H1 (cell line): ENCODE measurements around the gene COL4A2. TPM values are rescaled to one million over a fixed set of nuclear protein-coding genes. Genes with fewer than 3 reads are reported as not detected.

Experiments used
- CTCF ChIA-PET: fragments of 300-600 bp; sonication (Branson Sonifier 250); formaldehyde crosslinking; loops from one replicate; lab custom pipeline; 2021; ENCODE audit not compliant: partially characterized antibody; lab: Charles Lee
- POLR2A ChIA-PET: fragments of 300-600 bp; sonication (Branson Sonifier 250); formaldehyde crosslinking; loops from one replicate; lab custom pipeline; 2021; ENCODE audit warnings: inconsistent platforms; ENCODE audit not compliant: partially characterized antibody; lab: Charles Lee
- DNase-seq, 2 experiments: peaks; one replicate each; pipeline versions ENCODE4 v3.0.0 to v3.0.0-alpha.2; 2010 to 2022; ENCODE audit warnings: low spot score in 2 of 2, low read depth in 1 of 2, mixed read lengths in 1 of 2
- FAIRE-seq: peaks from 2 replicates; lab custom pipeline; 2011; peaks lifted over from hg19 to GRCh38; lab: Jason Lieb, UNC
- H2AFZ ChIP-seq: 2 replicates; pipeline ENCODE4 v1.8.1; 2012; ENCODE audit warnings: low read length, inconsistent platforms
- H2AK5ac ChIP-seq: 2 replicates; pipeline ENCODE4 v1.6.1; 2013; ENCODE audit warnings: low read depth, low read length
- H2BK120ac ChIP-seq: replicated peaks from 2 replicates; pipeline ENCODE3; 2013; ENCODE audit warnings: low read depth, low read length, inconsistent platforms
- H2BK12ac ChIP-seq: 2 replicates; pipeline ENCODE4 v1.6.1; 2013; ENCODE audit warnings: low read depth, low read length
- H2BK15ac ChIP-seq: 2 replicates; pipeline ENCODE4 v1.6.1; 2013; ENCODE audit warnings: low read length
- H2BK20ac ChIP-seq: 2 replicates; pipeline ENCODE4 v1.6.1; 2013; ENCODE audit warnings: low read length
- H2BK5ac ChIP-seq: 2 replicates; pipeline ENCODE4 v1.6.1; 2013; ENCODE audit warnings: low read depth, low read length
- H3K14ac ChIP-seq: 2 replicates; pipeline ENCODE4 v1.6.1; 2013; ENCODE audit warnings: inconsistent platforms; ENCODE audit not compliant: insufficient read length
- H3K18ac ChIP-seq: 2 replicates; pipeline ENCODE4 v1.6.1; 2013; ENCODE audit warnings: low read length; ENCODE audit errors: extremely low read depth
- H3K23ac ChIP-seq: 2 replicates; pipeline ENCODE4 v1.6.1; 2013; ENCODE audit warnings: inconsistent platforms; ENCODE audit not compliant: insufficient read length
- H3K23me2 ChIP-seq: 2 replicates; pipeline ENCODE4 v1.6.1; 2013; ENCODE audit warnings: low read depth, low read length
- H3K27ac ChIP-seq: 2 replicates; pipeline ENCODE4 v1.6.1; 2011; ENCODE audit warnings: low read depth, low read length, inconsistent platforms
- H3K27me3 ChIP-seq, 4 experiments: replicated peaks in 1 of 4; 1 replicate in 1 of 4; 2 replicates in 3 of 4; pipeline versions ENCODE4 v1.6.1 to v1.8.1; 2011 to 2013; ENCODE audit warnings: low read length in 3 of 4, mild to moderate bottlenecking in 3 of 4, inconsistent platforms in 2 of 4, mixed read lengths in 2 of 4, moderate library complexity in 1 of 4; ENCODE audit not compliant: control insufficient read depth in 3 of 4, insufficient read depth in 3 of 4; ENCODE audit errors: extremely low read depth in 1 of 4
- H3K36me3 ChIP-seq, 4 experiments: 2 replicates each; pipeline versions ENCODE4 v1.6.1 to v1.8.1; 2011 to 2013; ENCODE audit warnings: mild to moderate bottlenecking in 4 of 4, low read length in 3 of 4, moderate library complexity in 2 of 4, control low read depth in 1 of 4, inconsistent platforms in 1 of 4; ENCODE audit not compliant: insufficient read depth in 4 of 4, control insufficient read depth in 2 of 4
- H3K4ac ChIP-seq: replicated peaks from 2 replicates; pipeline ENCODE3; 2013; ENCODE audit warnings: low read length, low read depth, mixed read lengths, inconsistent platforms; ENCODE audit not compliant: insufficient read length
- H3K4me1 ChIP-seq, 4 experiments: replicated peaks in 1 of 4; 1 replicate in 1 of 4; 2 replicates in 3 of 4; pipeline versions ENCODE4 v1.6.1 to v1.8.1; 2011 to 2013; ENCODE audit warnings: low read length in 3 of 4, inconsistent platforms in 2 of 4, mixed read lengths in 1 of 4; ENCODE audit not compliant: insufficient read depth in 4 of 4, control insufficient read depth in 3 of 4
- H3K4me2 ChIP-seq, 2 experiments: 2 replicates each; pipeline versions ENCODE4 v1.6.1 to v1.8.1; 2011 to 2013; ENCODE audit warnings: low read depth in 2 of 2, low read length in 2 of 2, control low read depth in 1 of 2, inconsistent platforms in 1 of 2, mild to moderate bottlenecking in 1 of 2; ENCODE audit not compliant: insufficient read depth in 1 of 2
- H3K4me3 ChIP-seq, 4 experiments: fragments of 200-600, 300-600 bp in 1 of 4; sonication (generic), shearing (Covaris generic), sonication (Bioruptor Twin) in 1 of 4; 2 replicates each; pipeline versions ENCODE4 v1.5.1 to v1.8.1; 2011 to 2016; ENCODE audit warnings: low read length in 4 of 4, low read depth in 3 of 4, control low read depth in 2 of 4, inconsistent platforms in 2 of 4, mild to moderate bottlenecking in 2 of 4, mixed read lengths in 1 of 4, moderate library complexity in 1 of 4; ENCODE audit not compliant: insufficient read depth in 2 of 4; ENCODE audit errors: extremely low read depth in 1 of 4
- H3K56ac ChIP-seq: replicated peaks from 2 replicates; pipeline ENCODE3; 2013; ENCODE audit warnings: low read depth, mild to moderate bottlenecking, mixed read lengths, low read length, inconsistent platforms; ENCODE audit not compliant: insufficient read length
- H3K79me1 ChIP-seq: 2 replicates; pipeline ENCODE4 v1.6.1; 2013; ENCODE audit warnings: low read depth, low read length, control low read depth
- H3K79me2 ChIP-seq, 2 experiments: 2 replicates each; pipeline versions ENCODE4 v1.6.1 to v1.8.1; 2012 to 2013; ENCODE audit warnings: low read length in 2 of 2, mild to moderate bottlenecking in 2 of 2, inconsistent platforms in 1 of 2; ENCODE audit not compliant: insufficient read depth in 2 of 2, control insufficient read depth in 1 of 2
- H3K9ac ChIP-seq, 4 experiments: replicated peaks in 1 of 4; 1 replicate in 1 of 4; 2 replicates in 3 of 4; pipeline versions ENCODE4 v1.6.1 to v1.8.1; 2011 to 2013; ENCODE audit warnings: low read depth in 3 of 4, low read length in 3 of 4, control low read depth in 2 of 4, mild to moderate bottlenecking in 2 of 4, moderate library complexity in 2 of 4, inconsistent platforms in 1 of 4; ENCODE audit errors: extremely low read depth in 1 of 4
- H3K9me3 ChIP-seq, 2 experiments: 2 replicates each; pipeline versions ENCODE4 v1.6.1 to v1.8.1; 2012 to 2013; ENCODE audit warnings: mild to moderate bottlenecking in 2 of 2, moderate library complexity in 2 of 2, control low read depth in 1 of 2, inconsistent platforms in 1 of 2, low read depth in 1 of 2, low read length in 1 of 2, mixed read lengths in 1 of 2; ENCODE audit not compliant: insufficient read depth in 2 of 2
- H4K20me1 ChIP-seq, 2 experiments: replicated peaks in 1 of 2; 2 replicates each; pipeline versions ENCODE3 to v1.8.1; 2011 to 2013; ENCODE audit warnings: inconsistent platforms in 2 of 2, low read length in 2 of 2, mild to moderate bottlenecking in 1 of 2; ENCODE audit not compliant: insufficient read depth in 2 of 2, control insufficient read depth in 1 of 2
- H4K5ac ChIP-seq: 2 replicates; pipeline ENCODE4 v1.6.1; 2013; ENCODE audit warnings: low read length, low read depth, mixed read lengths, inconsistent platforms; ENCODE audit not compliant: insufficient read length
- H4K8ac ChIP-seq: 2 replicates; pipeline ENCODE4 v1.8.0; 2013; ENCODE audit warnings: mild to moderate bottlenecking, moderate library complexity, low read length, inconsistent platforms; ENCODE audit not compliant: insufficient read depth; ENCODE audit errors: extremely low read depth
- H4K91ac ChIP-seq: replicated peaks from 2 replicates; pipeline ENCODE3; 2013; ENCODE audit warnings: low read length, mixed read lengths, inconsistent platforms; ENCODE audit not compliant: insufficient read length
- NRF1 ChIP-seq: IDR thresholded peaks from 2 replicates; pipeline ENCODE4 v1.6.1; 2011; ENCODE audit warnings: mild to moderate bottlenecking, low read depth, low read length, improper control_type of control experiment
- RNF2 ChIP-seq: fragments of 200-900, 300-1000 bp; sonication (generic); IDR thresholded peaks from 2 replicates; pipeline ENCODE4 v1.7.1; 2016; ENCODE audit warnings: borderline replicate concordance, low read depth, mild to moderate bottlenecking, antibody characterized with exemption, low read length; ENCODE audit not compliant: poor library complexity, severe bottlenecking; ENCODE audit errors: missing control alignments
- SAP30 ChIP-seq: fragments of 300-600 bp; sonication (generic); IDR thresholded peaks from 2 replicates; pipeline ENCODE4 v1.7.1; 2012; ENCODE audit warnings: low read length, moderate library complexity, mild to moderate bottlenecking, inconsistent platforms; ENCODE audit not compliant: insufficient read depth, insufficient replicate concordance
- SUZ12 ChIP-seq: fragments of 200-600 bp; sonication (generic); IDR thresholded peaks from 2 replicates; pipeline ENCODE4 v1.6.1; 2012; ENCODE audit warnings: mild to moderate bottlenecking, inconsistent platforms, low read length, moderate library complexity, mixed read lengths
- TBP ChIP-seq: IDR thresholded peaks from 2 replicates; pipeline ENCODE4 v1.6.1; 2011; ENCODE audit warnings: low read depth, low read length, improper control_type of control experiment
- WGBS, 2 experiments: shearing (Covaris generic) in 1 of 2; methylation state at CpG; one replicate each; pipeline versions ENCODE4 v1.1.6 to v1.1.7; 2013 to 2015; ENCODE audit warnings: low lambda C conversion rate in 2 of 2, mixed read lengths in 2 of 2, inconsistent platforms in 1 of 2, low coverage in 1 of 2, missing lambda C conversion rate in 1 of 2; ENCODE audit not compliant: insufficient replicate concordance in 2 of 2, insufficient coverage in 1 of 2, insufficient read length in 1 of 2; ENCODE audit errors: extremely low coverage in 1 of 2, missing lambda C conversion rate in 1 of 2; 5-methylcytosine and 5-hydroxymethylcytosine counted together
- polyA plus RNA-seq, 7 experiments: library from polyadenylated mRNA; depleted of rRNA in 3 of 7; stranded (reverse) in 5 of 7; unstranded in 2 of 7; fragments of >200 nt in 5 of 7; fragments of 200-250 nt in 2 of 7; gene quantifications; 1 replicate in 5 of 7; 2 replicates in 1 of 7; 4 replicates in 1 of 7; pipeline versions ENCODE4 v1.2.1 to v1.2.3, GENCODE V29; 2011 to 2013; ENCODE audit warnings: missing spikeins in 2 of 7, mixed read lengths in 2 of 7
- total RNA-seq: library from RNA; stranded (reverse); fragmentation: NEBNext Ultra II Directional; extraction: Animal tissue kit (Norgen Biotek cat#: 25700); gene quantifications from 2 replicates; pipeline ENCODE4 v1.2.1, GENCODE V29; 2021

The COL4A2 gene
- total and polyA plus RNA-seq, 2 of the 8 experiments (the other 6 are each of a cell fraction or from before 2014, with no cell fraction given): 80.4 to 87.3 TPM

GRCh38 chr13:110507678-110508381 is 200.7 kb downstream of the COL4A2 start:
- H2BK5ac ChIP-seq: no peak overlapping the region
- 0 out of 2 replicates have a peak, but pooled peaks cover 2% of the 10 kb centered on the region for H3K79me1 ChIP-seq
- H2BK12ac ChIP-seq: no peak overlapping the region
- H3K4me2 ChIP-seq: no peak overlapping the region
- no peak overlapping the region for H4K5ac ChIP-seq
- H2BK120ac ChIP-seq: no peak overlapping the region
- TF ChIP-seq NRF1: no peak
- no peak for TF ChIP-seq TBP
- TF ChIP-seq SAP30: no peak
- TF ChIP-seq RNF2: no peak
- no peak for TF ChIP-seq SUZ12
- H3K56ac ChIP-seq: no peak overlapping the region
- no peak overlapping the region for H3K4ac ChIP-seq
- H3K27ac ChIP-seq: no peak overlapping the region
- H4K91ac ChIP-seq: no peak overlapping the region
- no peak overlapping the region for H2AFZ ChIP-seq
- no peak overlapping the region for H3K9ac ChIP-seq
- no peaks in the 10 kb centered on the region for H3K9me3 ChIP-seq
- no peak overlapping the region; the same call in 1 of the 2 replicates for H4K8ac ChIP-seq
- H2BK15ac ChIP-seq: no peak overlapping the region; the same call in 1 of the 2 replicates
- peaks cover 0 to 3% of the 10 kb centered on the region in 2 experiments for H4K20me1 ChIP-seq
- WGBS, 2 experiments: 95% methylated on average over 23 of the region's 23 CpGs; no CpG with 5 or more reads in 1 of the 2 experiments
- no peaks in the 10 kb centered on the region for H3K79me2 ChIP-seq
- ChIA-PET POLR2A (interaction anchor here (0.8 to 1.2 kb wide), 2 partner anchors 22 to 52 kb away, joined by 3 read pairs; no protein-coding TSS in a partner anchor), CTCF (interaction anchor here (0.6 to 3.8 kb wide), 8 partner anchors 11 to 286 kb away, joined by 3 to 20 read pairs (median 4); no protein-coding TSS in a partner anchor)
- DNase-seq: no peak
- no peak overlapping the region for H2BK20ac ChIP-seq
- peaks cover 5 to 37% (median 23%) of the 10 kb centered on the region in 4 experiments; a peak in 7 of 8 replicates for H3K36me3 ChIP-seq
- no peak overlapping the region for H2AK5ac ChIP-seq
- H3K23ac ChIP-seq: no peak overlapping the region
- H3K23me2 ChIP-seq: 0 out of 2 replicates have a peak, but pooled peaks cover 2% of the 10 kb centered on the region
- FAIRE-seq: no peak
- no peak overlapping the region for H3K14ac ChIP-seq
- H3K4me3 ChIP-seq: no peak overlapping the region
- no peaks in the 10 kb centered on the region; a peak in 1 of 7 replicates for H3K27me3 ChIP-seq
- H3K18ac ChIP-seq: no peak overlapping the region
- peaks cover 0 to 5% (median 0%) of the 10 kb centered on the region in 4 experiments; a peak in 1 of 7 replicates for H3K4me1 ChIP-seq
